Esophagus squamous epithelium (tissue), 5 donors: ENCODE results near the gene PCSK9. TPM values are rescaled to one million over a fixed set of nuclear protein-coding genes. Genes with fewer than 3 reads are reported as not detected.

Source experiments
- DNase-seq: peaks from one replicate; lab custom pipeline; 2025; lab: John Stamatoyannopoulos, UW
- H3K27ac ChIP-seq, 4 donors: fragments of 200-600 bp; sonication (generic); one replicate each; pipeline ENCODE4 v1.5.1; 2016 to 2019; ENCODE audit warnings: mild to moderate bottlenecking in 1 of 4
- H3K27me3 ChIP-seq, 4 donors: fragments of 200-600 bp; sonication (generic); 1 replicate in 3 of 4; 2 replicates in 1 of 4; pipeline versions ENCODE4 v1.5.1 to v1.6.0; 2017 to 2021; ENCODE audit warnings: antibody characterized with exemption in 1 of 4
- H3K36me3 ChIP-seq, 3 donors: fragments of 200-600 bp; sonication (generic); one replicate each; pipeline ENCODE4 v1.5.1; 2016 to 2019
- H3K4me1 ChIP-seq, 3 donors: fragments of 200-600 bp; sonication (generic); one replicate each; pipeline ENCODE4 v1.5.1; 2017 to 2019
- H3K4me3 ChIP-seq, 4 donors: fragments of 200-600 bp; sonication (generic); 1 replicate in 3 of 4; 2 replicates in 1 of 4; pipeline ENCODE4 v1.5.1; 2016 to 2019; ENCODE audit warnings: mild to moderate bottlenecking in 2 of 4, moderate library complexity in 1 of 4
- H3K9me3 ChIP-seq, 3 donors: fragments of 200-600 bp; sonication (generic); one replicate each; pipeline ENCODE4 v1.5.1; 2016 to 2019
- POLR2A ChIP-seq, 4 donors: fragments of 450-650 bp; IDR thresholded peaks; one replicate each; pipeline ENCODE4 v1.6.1; 2017; ENCODE audit warnings: antibody characterized with exemption in 4 of 4, mild to moderate bottlenecking in 4 of 4, moderate library complexity in 3 of 4
- WGBS, 2 donors: methylation state at CpG; one replicate each; pipeline ENCODE4 v1.1.5; 2018; 5-methylcytosine and 5-hydroxymethylcytosine counted together
- intact Hi-C: fragments of 100-400 bp; cut with DNase I; formaldehyde crosslinking; loops from one replicate; pipeline ENCODE4 v1.15.0; 2022
- total RNA-seq, 4 donors: library from RNA; depleted of rRNA; stranded (reverse); fragments of >200 nt; gene quantifications; one replicate each; pipeline ENCODE4 v1.1.0, GENCODE V29; 2016
- TF ChIP-seq, protein P1 (sequence below), 6 experiments: fragments of 450-650 bp in 4 of 6; fragments of 200-600 bp in 2 of 6; sonication (generic) in 2 of 6; IDR thresholded peaks; one replicate each; pipeline ENCODE4 v1.5.1; 2016 to 2019; ENCODE audit warnings: antibody characterized with exemption in 6 of 6, mild to moderate bottlenecking in 4 of 6, moderate library complexity in 4 of 6
- donor health status: DM: yes; HTN: yes; CAD: no.

Gene PCSK9
- total RNA-seq, 4 donors from 2014 or later: 6.5 to 21.4 (median 7.0) TPM

DNA sequence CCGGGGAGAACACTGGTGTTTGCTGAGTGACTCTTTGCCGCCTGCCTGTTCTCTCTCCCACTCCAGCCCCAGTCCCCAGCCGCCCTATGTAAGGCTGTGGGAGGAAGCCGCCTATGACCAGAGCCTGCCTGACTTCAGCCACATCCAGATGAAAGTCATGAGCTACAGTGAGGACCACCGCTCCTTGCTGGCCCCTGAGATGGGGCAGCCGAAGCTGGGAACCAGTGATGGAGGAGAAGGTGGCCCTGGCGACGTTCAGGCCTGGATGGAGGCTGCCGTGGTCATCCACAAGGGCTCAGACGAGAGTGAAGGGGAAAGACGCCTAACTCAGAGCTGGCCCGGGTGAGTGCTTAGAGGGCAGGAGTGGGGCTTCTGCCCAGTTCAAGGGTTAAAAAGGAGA, 32.4 kb upstream of the PCSK9 start:
- Histone ChIP-seq H3K27me3 (peaks cover 0 to 3% (median 0%) of the 10 kb centered on the region in 4 donors), H3K36me3 (no peaks in the 10 kb centered on the region), H3K4me3 (no peak overlapping the region), H3K9me3 (no peaks in the 10 kb centered on the region), H3K4me1 (no peaks in the 10 kb centered on the region), H3K27ac (no peak overlapping the region)
- WGBS, 2 donors: 92% methylated on average over 8 of the region's 12 CpGs; no CpG with 5 or more reads in 1 of the 2 donors
- DNase-seq: no peak
- TF ChIP-seq, protein P1, sequence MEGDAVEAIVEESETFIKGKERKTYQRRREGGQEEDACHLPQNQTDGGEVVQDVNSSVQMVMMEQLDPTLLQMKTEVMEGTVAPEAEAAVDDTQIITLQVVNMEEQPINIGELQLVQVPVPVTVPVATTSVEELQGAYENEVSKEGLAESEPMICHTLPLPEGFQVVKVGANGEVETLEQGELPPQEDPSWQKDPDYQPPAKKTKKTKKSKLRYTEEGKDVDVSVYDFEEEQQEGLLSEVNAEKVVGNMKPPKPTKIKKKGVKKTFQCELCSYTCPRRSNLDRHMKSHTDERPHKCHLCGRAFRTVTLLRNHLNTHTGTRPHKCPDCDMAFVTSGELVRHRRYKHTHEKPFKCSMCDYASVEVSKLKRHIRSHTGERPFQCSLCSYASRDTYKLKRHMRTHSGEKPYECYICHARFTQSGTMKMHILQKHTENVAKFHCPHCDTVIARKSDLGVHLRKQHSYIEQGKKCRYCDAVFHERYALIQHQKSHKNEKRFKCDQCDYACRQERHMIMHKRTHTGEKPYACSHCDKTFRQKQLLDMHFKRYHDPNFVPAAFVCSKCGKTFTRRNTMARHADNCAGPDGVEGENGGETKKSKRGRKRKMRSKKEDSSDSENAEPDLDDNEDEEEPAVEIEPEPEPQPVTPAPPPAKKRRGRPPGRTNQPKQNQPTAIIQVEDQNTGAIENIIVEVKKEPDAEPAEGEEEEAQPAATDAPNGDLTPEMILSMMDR (IDR thresholded peaks at IDR 0.05): no peak
- no peak for TF ChIP-seq POLR2A (IDR thresholded peaks at IDR 0.05)
- intact Hi-C loops: no loop called here

DNA sequence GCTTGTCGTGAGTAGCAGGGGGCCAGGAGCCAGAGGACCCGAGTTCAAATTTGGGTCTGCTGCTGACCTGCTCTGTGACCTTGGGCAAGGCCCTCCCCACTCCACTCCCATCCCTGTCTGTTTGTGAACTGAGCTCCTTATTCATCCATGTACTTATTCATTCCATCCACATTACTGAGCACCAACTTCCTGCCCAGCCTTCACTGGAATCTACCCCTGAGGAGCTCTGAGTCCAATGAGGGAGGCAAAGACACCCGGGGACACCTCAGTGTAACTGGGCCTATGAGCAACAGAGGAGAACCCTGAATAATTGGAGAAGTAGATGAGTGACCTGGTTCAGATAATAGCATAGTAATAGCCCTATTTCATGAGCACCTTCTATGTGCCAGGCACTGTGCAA, 31.7 kb upstream of the PCSK9 start:
- H3K9me3 ChIP-seq: no peaks in the 10 kb centered on the region
- 52 to 64% methylated on average over 3 of the region's 3 CpGs for WGBS, 2 donors
- intact Hi-C loops: no loop called here

DNA sequence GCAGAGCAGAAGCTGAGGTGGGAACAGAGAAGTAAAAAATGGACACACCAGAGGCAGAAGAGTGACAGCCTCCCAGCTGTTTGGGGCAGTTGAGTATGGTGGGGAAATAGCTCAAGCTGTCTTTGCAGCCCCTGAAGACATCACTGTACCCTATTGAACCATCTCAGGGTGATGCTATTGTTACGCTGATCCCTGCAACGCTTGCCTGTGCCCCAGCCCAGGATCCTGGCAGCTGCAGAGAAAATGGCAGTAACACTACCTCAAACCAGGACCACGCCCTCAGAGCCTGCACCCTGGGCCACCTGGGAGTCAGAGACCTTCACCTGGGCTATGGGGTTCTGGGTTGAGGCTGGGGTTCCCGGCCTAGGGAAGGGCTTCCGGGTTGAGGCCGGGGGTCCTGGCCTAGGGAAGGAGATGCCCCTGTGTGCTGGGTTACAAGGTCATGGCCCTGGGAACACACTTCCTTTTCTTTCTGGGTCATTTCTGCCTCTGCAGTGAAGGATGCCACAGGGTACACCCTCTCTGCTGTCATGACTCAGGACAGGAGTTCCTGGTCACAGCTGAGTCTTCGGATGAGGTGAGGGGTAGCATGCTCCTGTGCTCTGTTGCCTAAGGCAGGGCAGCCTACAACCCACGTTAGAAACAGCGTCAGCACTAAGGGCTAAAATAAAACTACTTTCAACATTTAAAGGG, 29.0 kb upstream of the PCSK9 start:
- intact Hi-C loops: no loop called here
- Histone ChIP-seq H3K36me3 (no peaks in the 10 kb centered on the region), H3K4me3 (no peak overlapping the region), H3K27ac (no peak overlapping the region), H3K27me3 (peaks cover 0 to 28% (median 0%) of the 10 kb centered on the region in 4 donors), H3K4me1 (no peaks in the 10 kb centered on the region), H3K9me3 (no peaks in the 10 kb centered on the region)
- no peak for DNase-seq
- WGBS, 2 donors: 81 to 90% methylated on average over 2 to 5 of the region's 9 CpGs
- TF ChIP-seq POLR2A (IDR thresholded peaks at IDR 0.05): no peak
- TF ChIP-seq, protein P1 (IDR thresholded peaks at IDR 0.05): no peak

More for the DNA sequence above, 31.7 kb upstream of the PCSK9 start:
- Histone ChIP-seq H3K4me3 (no peak overlapping the region), H3K4me1 (no peaks in the 10 kb centered on the region), H3K36me3 (no peaks in the 10 kb centered on the region), H3K27me3 (peaks cover 0 to 4% (median 0%) of the 10 kb centered on the region in 4 donors), H3K27ac (no peak overlapping the region)
- TF ChIP-seq, protein P1 (IDR thresholded peaks at IDR 0.05): no peak
- TF ChIP-seq POLR2A (IDR thresholded peaks at IDR 0.05): no peak
- no peak for DNase-seq

DNA sequence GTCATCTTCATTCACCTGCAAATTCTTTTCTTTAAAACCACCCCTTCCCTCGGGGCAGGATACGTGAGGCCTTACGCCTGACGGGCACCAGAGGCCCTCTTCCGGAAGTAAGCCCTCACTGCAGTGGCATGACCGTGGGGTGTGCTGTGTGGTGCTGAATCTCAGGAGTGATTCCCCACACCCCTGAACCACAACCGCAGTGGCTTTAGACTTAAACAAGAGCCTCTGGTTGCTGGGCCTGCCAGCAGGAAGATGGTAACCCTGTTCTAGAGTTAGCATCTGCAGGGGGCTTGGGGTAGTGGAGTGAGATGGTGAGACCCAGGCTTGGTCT, 28.5 kb upstream of the PCSK9 start:
- H3K27me3 ChIP-seq: peaks cover 0 to 33% (median 0%) of the 10 kb centered on the region in 4 donors
- no peak for DNase-seq
- WGBS, 2 donors: 87 to 95% methylated on average over 6 to 7 of the region's 7 CpGs
- intact Hi-C loops: no loop called here
- H3K36me3 ChIP-seq: no peaks in the 10 kb centered on the region
- H3K4me3 ChIP-seq: no peak overlapping the region
- no peaks in the 10 kb centered on the region for H3K9me3 ChIP-seq
- no peaks in the 10 kb centered on the region for H3K4me1 ChIP-seq
- TF ChIP-seq, protein P1 (IDR thresholded peaks at IDR 0.05): no peak
- no peak overlapping the region for H3K27ac ChIP-seq

DNA sequence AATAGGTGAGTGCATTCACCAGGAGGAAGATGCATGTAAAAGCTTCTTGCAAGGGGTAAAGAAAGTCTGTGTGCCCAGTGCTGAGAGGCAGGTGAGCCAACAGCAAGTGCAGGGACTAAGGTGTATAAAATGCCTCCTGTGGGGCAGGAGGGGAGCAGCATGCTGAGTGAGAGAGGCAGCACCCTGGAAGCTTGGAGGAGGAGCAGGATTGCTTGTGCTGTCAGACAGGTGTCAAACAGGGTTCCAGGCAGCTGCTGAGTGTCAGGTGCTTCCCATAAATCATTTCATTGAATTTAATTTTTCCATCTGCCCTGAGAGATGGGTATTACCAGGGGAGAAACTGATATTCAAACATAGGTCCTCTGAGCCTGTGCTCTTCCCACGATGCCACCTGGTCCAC, 26.7 kb upstream of the PCSK9 start:
- H3K9me3 ChIP-seq: no peaks in the 10 kb centered on the region
- no peak for DNase-seq
- H3K27ac ChIP-seq: no peak overlapping the region
- intact Hi-C loops: no loop called here
- H3K4me3 ChIP-seq: no peak overlapping the region
- TF ChIP-seq, protein P1 (IDR thresholded peaks at IDR 0.05): no peak
- no peak for TF ChIP-seq POLR2A (IDR thresholded peaks at IDR 0.05)
- H3K4me1 ChIP-seq: no peaks in the 10 kb centered on the region
- no peaks in the 10 kb centered on the region for H3K36me3 ChIP-seq
- H3K27me3 ChIP-seq: peaks cover 0 to 38% (median 0%) of the 10 kb centered on the region in 4 donors
- 72 to 78% methylated on average over 1 of the region's 1 CpG for WGBS, 2 donors
